HG03354 (cell line): ENCODE data around the gene SLC2A8.

Experiments
- ATAC-seq: cut with Tn5 transposase; IDR thresholded peaks from one replicate; pipeline ENCODE4 v1.9.1; 2021; ENCODE audit warnings: mild to moderate bottlenecking; ENCODE audit not compliant: unreplicated experiment, poor library complexity, severe bottlenecking

SLC2A8 gene

DNA sequence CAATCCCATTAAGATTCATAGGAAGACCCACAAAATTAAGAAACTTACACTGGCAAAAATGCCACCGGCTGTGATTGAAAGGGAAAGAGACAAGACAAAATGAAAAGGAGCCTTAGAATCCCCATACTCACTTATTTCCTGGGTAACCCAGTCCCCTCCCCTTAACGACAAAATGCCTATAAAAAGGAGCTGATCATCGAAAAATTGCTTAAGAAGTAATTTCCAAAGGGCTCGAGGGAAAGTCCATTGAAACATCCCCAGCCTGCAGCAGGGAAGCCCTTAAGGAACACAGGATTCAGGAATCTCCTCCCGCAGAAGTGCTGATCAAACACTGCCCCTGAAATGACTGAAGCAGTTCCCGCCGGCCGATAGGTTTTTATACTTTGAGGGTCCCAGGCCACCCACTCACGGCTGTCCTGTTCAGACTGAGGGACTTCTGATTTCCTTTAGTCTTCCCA, 26.5 kb downstream of the SLC2A8 start:
- peak; percentile 4 for ATAC-seq

DNA sequence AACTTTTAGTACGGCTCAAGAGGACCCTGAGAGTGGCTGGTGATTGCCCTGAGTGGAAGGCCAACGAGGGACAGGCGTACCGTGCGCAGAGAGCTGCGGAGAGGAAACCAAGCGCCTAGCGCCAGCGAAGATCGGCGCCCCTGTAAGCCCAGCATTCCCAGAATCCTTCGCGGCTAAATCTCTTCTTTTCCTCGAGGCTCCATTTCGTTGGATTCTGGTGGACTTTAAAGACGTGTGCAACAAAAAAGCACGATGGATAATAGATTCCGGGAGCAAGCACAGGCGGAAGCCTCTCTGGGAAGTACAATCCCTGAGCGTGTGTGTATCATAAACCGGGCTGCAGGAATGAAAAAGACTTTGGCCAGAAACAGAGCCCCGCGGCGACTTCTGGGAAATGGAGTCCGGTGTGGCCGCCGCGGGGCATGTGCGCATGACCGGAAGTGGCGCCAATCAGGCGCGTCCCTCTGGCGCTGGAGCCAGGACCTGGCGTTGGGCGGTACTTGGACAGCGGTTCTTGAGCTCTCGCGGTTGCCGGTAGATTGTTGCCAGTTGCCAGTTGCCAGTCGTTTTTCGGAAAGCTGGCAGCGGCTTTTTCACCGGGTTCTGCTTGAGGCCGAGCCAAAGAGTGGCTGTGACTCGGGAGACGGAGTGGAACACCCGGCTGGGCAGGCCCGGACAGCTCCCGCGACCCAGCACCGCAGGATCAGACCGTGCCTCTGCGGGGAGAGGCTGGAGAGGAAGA, 27.1 kb downstream of the SLC2A8 start, which contains the start of gene ZNF79:
TSS of gene ZNF79 (plus strand) at position 449 of the 742 bp plus-strand sequence. CDS start 406 bp downstream, outside the sequence.
- ATAC-seq: peak; percentile 91

GRCh38 chr9:127424676-127424999, 27.7 kb downstream of the SLC2A8 start:
- peak; percentile 31 for ATAC-seq

GRCh38 chr9:127426756-127427155, 29.8 kb downstream of the SLC2A8 start:
- ATAC-seq: no peak

GRCh38 chr9:127428348-127428747, 31.4 kb downstream of the SLC2A8 start:
- no peak for ATAC-seq

DNA sequence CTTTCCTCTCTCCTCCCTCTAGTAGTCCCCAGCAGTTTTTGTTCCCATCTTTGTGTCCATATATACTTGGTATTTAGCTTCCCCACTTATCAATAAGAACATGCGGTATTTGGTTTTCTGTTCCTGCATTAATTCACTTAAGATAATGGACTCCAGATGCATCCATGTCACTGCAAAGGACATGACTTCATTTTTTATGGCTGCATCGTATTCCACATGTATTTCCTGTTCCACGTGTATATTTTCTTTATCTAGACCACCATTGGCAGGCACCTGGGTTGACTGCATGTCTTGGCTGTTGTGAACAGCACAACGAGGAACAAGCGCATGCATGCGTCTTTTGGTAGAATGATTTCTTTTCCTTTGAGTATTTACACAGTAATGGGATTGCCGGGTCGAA, 33.4 kb downstream of the SLC2A8 start:
- ATAC-seq: no peak

- ATAC-seq: no peak
Observed at GRCh38 chr9:127437497-127438264, 40.7 kb downstream of the SLC2A8 start.

GRCh38 chr9:127438394-127438793, 41.4 kb downstream of the SLC2A8 start:
- ATAC-seq: no peak

- no peak for ATAC-seq
Observed at GRCh38 chr9:127444283-127444920, 47.4 kb downstream of the SLC2A8 start.

DNA sequence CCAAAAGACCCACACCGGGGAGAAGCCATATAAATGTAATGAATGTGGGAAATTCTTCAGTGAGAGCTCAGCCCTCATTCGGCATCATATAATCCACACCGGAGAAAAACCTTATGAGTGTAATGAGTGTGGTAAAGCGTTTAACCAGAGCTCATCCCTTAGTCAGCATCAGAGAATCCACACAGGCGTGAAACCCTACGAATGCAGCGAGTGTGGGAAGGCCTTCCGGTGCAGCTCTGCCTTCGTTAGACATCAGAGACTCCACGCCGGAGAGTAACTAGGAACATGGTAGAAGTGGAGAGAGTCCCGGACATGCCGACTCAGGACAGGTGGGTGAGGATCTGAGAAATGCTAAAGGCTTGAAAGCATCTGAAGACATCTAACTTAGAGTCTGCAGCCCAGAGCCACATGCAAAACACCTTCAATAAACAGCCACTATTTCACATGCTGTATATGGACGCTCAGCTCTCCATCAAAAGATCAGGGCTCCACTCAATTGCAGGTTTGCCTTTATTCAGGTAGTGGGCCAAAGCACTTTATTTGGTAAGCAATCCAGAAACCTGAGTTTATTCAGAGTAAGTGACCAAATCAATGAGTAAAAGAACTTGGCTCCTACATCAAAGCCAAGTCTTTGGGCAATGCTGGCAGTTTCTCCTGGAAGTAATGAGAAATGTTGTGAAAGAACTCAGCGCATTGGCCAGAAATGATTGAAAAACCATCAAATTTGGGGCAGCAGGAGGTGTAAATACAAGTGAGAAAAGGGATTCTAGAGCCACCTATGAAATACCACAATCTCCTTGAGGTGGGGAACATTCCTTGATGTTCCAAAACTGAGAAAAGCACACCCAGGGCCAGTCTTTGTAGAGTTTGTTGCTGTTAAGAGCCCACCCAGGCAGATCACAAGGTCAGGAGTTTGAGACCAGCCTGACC, 48.2 kb downstream of the SLC2A8 start:
- ATAC-seq: no peak

- no peak for ATAC-seq
Observed at GRCh38 chr9:127445851-127446712, 49.1 kb downstream of the SLC2A8 start.

DNA sequence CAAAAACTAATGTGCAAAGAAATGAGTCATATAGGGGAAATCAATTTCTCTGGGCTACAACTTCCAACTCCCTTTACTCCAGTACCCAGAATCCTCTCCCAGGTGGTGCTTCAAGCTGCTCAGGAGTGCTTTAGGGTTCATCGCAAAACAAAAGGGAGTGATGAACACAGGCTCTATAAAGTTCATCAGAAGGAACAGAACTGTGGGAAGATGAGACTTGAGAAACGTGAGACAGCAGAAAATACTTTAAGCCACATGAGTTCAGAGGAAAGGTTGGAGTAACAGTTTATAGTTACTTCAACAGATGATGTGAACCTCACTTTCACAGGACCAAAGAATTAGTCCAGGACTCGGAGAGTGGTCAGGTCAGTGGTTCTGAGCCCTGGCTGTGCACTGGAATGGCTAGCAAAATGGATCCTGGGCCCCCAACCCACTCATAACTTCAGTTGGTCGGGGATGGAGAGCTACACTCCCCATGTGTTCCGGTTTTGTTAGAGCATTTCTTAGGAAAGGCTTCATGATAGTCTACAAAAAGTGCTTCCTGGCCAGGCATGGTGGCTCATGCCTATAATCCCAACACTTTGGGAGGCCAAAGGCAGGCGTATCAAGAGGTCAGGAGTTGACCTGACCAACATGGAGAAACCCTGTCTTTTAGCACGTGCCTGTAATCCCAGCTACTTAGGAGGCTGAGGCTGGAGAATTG, 49.9 kb downstream of the SLC2A8 start:
- ATAC-seq: no peak

GRCh38 chr9:127447416-127448111, 50.6 kb downstream of the SLC2A8 start:
- ATAC-seq: no peak

GRCh38 chr9:127448112-127448805, 51.3 kb downstream of the SLC2A8 start:
- no peak for ATAC-seq

- ATAC-seq: no peak
Observed at GRCh38 chr9:127449332-127449966, 52.5 kb downstream of the SLC2A8 start.

GRCh38 chr9:127450243-127450760, 53.3 kb downstream of the SLC2A8 start:
- peak; percentile 3 for ATAC-seq
